Measurements from ENCODE around the gene P3H4.
"Not testable (repeated sequence)": the region's sequence is repeated elsewhere in the genome, so short reads cannot be mapped to it uniquely, and the experiment has no call there.

The P3H4 gene

GRCh38 chr17:41793784-41794539, 17.8 kb downstream of the P3H4 start:
- no peak for DNase-seq (ENCODE audit: low read depth in 2 of 2)

- no peak for DNase-seq (ENCODE audit: low read depth in 2 of 2)
Observed at GRCh38 chr17:41792845-41793783, 18.6 kb downstream of the P3H4 start.

GRCh38 chr17:41787021-41787418, 24.7 kb downstream of the P3H4 start:
- DNase-seq (ENCODE audit: low read depth in 2 of 2), result no peak

- DNase-seq (ENCODE audit: low read depth in 2 of 2), result peak; percentile 84 to 93
Observed at GRCh38 chr17:41786227-41787020, 25.3 kb downstream of the P3H4 start, which contains the start of gene JUP. TSS of gene JUP (minus strand) at chr17:41786711. CDS start at chr17:41771854, 14,857 bp downstream.

- no peak for DNase-seq (ENCODE audit: low read depth in 2 of 2)
Observed at GRCh38 chr17:41785859-41786226, 25.9 kb downstream of the P3H4 start.

GRCh38 chr17:41785091-41785858, 26.5 kb downstream of the P3H4 start:
- no peak for DNase-seq (ENCODE audit: low read depth in 2 of 2)

GRCh38 chr17:41784207-41784744, 27.5 kb downstream of the P3H4 start:
- no peak for DNase-seq (ENCODE audit: low read depth in 2 of 2)

- no peak for DNase-seq (ENCODE audit: low read depth in 2 of 2)
Observed at GRCh38 chr17:41782142-41782541, 29.6 kb downstream of the P3H4 start.

- no peak for DNase-seq (ENCODE audit: low read depth in 2 of 2)
Observed at GRCh38 chr17:41781404-41782110, 30.2 kb downstream of the P3H4 start.

GRCh38 chr17:41779954-41780353, 31.8 kb downstream of the P3H4 start:
- no peak for DNase-seq (ENCODE audit: low read depth in 2 of 2)

- no peak for DNase-seq (ENCODE audit: low read depth in 2 of 2)
Observed at GRCh38 chr17:41777574-41778188, 34.1 kb downstream of the P3H4 start.

GRCh38 chr17:41777157-41777573, 34.6 kb downstream of the P3H4 start:
- DNase-seq (ENCODE audit: low read depth in 2 of 2), result no peak

GRCh38 chr17:41776262-41776900, 35.4 kb downstream of the P3H4 start:
- DNase-seq (ENCODE audit: low read depth in 2 of 2), result not testable (repeated sequence)

- no peak for DNase-seq (ENCODE audit: low read depth in 2 of 2)
Observed at GRCh38 chr17:41775394-41776226, 36.1 kb downstream of the P3H4 start.

- DNase-seq (ENCODE audit: low read depth in 2 of 2), result no peak
Observed at GRCh38 chr17:41773731-41774193, 38.0 kb downstream of the P3H4 start.

GRCh38 chr17:41773190-41773588, 38.6 kb downstream of the P3H4 start:
- no peak for DNase-seq (ENCODE audit: low read depth in 2 of 2)

- DNase-seq (ENCODE audit: low read depth in 2 of 2), result no peak
Observed at GRCh38 chr17:41772586-41773189, 39.1 kb downstream of the P3H4 start.

- DNase-seq (ENCODE audit: low read depth in 2 of 2), result no peak
Observed at GRCh38 chr17:41772218-41772585, 39.5 kb downstream of the P3H4 start.
